ACHN (cell line): ENCODE data around the gene TBCD.
A peak's percentile ranks its signal among the peaks of the same experiment; 100 is the strongest.

Experiments used
- DNase-seq: peaks from one replicate; pipeline ENCODE4 v3.0.0-alpha.2; 2015
- in situ Hi-C: cut with HindIII; loops from 2 replicates; pipeline ENCODE4 v1.10.0; 2017; ENCODE audit warnings: low sequenced_read_pairs, low pct_ligation_motif_present, low pct_unique_long_range_greater_than_20kb

TBCD gene

GRCh38 chr17:82817947-82818346 lies 66.1 kb downstream of the TBCD start:
- no peak for DNase-seq
- in situ Hi-C loops: no loop called here

GRCh38 chr17:82820278-82821251 lies 68.7 kb downstream of the TBCD start:
- no peak for DNase-seq
- in situ Hi-C loops: no loop called here

DNA sequence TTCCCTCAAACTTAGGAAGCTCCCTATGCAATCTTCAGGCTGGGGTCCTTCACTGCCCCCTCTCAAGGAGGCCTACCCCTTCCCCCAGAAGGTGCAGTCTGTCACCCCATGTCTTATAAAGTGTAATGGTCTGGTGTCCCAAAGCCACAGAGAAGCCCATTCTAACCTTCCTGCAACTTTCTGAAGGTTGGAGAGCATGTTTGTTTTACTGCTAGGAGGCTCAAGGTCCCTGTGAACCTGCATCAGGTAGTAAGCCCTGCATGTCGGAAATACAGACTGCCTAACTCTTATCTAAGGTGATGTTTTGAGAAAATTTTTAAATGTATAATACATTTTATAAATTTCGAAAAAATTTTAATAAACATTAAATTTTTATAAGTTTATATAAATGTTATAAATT lies 69.7 kb downstream of the TBCD start:
- in situ Hi-C loops: no loop called here

DNA sequence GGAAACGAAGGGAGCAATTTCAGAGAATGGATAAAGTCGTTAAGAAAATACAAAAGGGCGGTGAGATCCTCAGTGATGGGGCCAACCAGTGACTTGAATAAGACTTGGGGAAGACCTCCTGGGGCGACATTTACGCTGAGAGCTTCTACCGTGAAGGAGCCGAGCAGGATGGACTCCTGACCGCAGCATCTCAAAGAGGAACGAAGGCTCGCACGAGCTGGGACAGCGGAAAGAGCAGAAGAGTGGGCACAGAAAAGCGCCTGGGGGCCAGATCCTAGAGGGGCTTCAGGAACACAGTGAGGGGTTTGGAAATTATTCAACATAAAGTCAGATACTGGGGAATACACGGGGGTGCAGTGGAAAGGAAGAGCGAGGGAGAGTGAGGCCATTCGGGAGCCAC lies 70.4 kb downstream of the TBCD start:
- in situ Hi-C loops: no loop called here
- DNase-seq: no peak

More for the DNA sequence above, 69.7 kb downstream of the TBCD start:
- DNase-seq: no peak

- in situ Hi-C loops: no loop called here
- peak; percentile 9 for DNase-seq
Observed at GRCh38 chr17:82823004-82823403, 71.1 kb downstream of the TBCD start.

DNA sequence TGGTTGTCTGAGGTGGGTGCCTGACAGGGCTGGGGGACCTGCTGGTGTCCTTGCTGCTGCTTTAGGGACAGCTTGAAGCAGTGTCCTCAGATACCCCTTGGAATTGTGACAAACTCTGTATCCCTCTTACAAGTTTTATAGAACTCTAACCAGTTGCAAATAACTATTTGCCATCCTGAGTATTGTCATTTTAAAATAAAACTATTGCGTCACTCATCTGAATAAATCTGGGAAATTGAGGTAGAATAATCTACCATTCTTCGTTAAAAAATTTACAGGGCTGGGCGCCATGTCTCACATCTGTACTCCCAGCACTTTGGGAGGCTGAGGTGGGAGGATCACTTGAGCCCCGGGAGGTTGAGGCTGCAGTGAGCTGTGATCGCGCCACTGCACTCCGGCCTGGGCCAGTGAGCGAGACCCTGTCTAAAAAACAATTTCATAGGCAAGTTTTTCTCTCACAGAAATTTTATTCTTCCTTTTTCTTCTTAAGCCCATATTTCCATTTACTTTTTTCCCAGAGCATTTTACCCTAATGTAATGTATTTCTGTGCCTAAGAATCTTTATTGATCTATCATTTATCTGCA lies 73.8 kb downstream of the TBCD start:
- in situ Hi-C loops: no loop called here
- DNase-seq: no peak

DNA sequence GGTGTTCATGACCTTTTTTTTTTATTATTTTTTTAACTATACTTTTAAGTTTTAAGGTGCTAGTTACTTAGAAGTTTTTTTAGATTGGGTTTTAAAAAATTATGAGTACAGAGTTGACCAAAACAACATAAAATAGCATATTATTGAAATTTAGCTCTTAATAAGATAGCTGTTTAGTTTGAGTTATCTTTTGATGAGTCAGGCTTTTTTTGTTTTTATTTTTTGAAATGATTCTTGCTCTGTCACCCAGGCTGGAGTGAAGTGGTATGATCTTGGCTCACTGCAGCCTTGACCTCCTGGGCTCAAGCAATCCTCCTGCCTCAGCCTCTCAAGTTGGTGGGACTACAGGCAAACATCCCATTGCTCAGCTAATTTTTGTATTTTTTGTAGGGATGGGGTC lies 74.3 kb downstream of the TBCD start:
- no peak for DNase-seq
- in situ Hi-C loops: no loop called here

- in situ Hi-C loops: no loop called here
- DNase-seq: no peak
Observed at GRCh38 chr17:82826956-82827355, 75.1 kb downstream of the TBCD start.

DNA sequence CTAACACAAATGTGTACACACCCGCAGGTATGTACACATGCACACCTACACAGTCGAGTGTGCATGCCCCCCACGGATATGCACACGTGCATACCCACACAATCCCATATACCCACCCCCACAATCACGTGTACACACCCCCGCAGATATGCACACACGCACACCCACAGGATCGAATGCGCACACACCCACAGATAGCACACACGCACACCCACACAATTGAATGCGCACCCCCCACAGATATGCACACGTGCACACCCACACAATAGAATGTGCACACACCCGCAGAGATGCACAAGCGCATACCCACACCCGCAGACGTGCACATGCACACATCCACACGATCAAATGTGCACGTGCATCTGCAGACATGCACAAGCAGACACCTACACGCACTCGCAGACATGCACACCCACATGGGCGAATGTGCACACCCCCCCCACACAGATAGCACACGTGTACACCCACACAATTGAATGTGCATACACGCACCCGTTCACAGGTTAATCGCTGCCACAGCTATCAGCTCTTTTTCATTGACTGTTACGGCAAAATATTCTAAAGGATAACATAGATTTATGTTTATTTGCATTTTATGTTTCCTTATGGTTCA lies 77.1 kb downstream of the TBCD start:
- in situ Hi-C loops: no loop called here
- no peak for DNase-seq

DNA sequence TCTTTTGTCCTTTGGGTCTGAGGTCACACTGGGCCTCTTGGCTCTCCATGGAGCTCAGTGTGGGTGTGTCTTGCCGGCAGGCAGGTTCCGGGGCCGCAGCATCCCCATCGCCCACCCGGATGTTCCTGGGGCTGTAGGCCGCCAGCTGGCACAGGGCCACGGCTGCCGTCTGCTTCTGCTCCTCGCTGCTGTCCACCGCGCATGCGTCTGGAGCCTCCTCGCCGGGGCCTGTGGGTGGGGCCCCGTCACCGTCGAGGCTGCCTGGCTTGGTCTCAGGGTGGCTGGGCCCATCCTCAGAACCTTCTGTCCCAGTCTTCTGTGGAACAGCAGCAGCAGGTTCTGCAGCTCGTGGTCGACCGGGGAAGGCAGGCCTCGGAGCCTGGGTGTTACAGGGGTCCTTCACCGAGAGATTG lies 78.4 kb downstream of the TBCD start:
- DNase-seq: no peak
- in situ Hi-C loops: no loop called here

- DNase-seq: no peak
- in situ Hi-C loops: no loop called here
Observed at GRCh38 chr17:82831041-82831817, 79.4 kb downstream of the TBCD start.

GRCh38 chr17:82831818-82832200 lies 79.9 kb downstream of the TBCD start:
- in situ Hi-C loops: no loop called here
- DNase-seq: no peak

DNA sequence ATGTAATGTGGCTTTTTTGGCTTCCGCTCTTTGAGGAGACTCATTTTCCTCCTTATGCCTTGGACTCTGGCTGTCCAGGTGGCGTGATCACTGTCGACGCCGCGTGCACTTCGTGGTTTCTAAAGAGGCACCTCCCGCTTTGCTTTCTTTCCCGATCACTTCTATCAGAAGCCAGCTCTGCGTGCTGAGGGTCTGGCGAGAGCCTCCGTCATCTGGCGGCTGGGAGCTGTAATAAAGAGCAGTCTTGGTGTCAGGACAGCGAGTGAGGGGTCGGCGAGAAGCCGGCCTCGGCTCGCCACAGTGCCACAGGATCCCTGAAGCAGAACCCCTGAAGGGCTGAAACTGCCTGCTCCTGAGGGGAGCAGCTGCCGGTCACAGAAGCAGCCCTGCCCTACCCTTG lies 80.5 kb downstream of the TBCD start:
- in situ Hi-C loops: no loop called here
- no peak for DNase-seq

- DNase-seq: no peak
- in situ Hi-C loops: no loop called here
Observed at GRCh38 chr17:82832881-82833475, 81.1 kb downstream of the TBCD start.

- DNase-seq: no peak
- in situ Hi-C loops: no loop called here
Observed at GRCh38 chr17:82835122-82835521, 83.3 kb downstream of the TBCD start.

DNA sequence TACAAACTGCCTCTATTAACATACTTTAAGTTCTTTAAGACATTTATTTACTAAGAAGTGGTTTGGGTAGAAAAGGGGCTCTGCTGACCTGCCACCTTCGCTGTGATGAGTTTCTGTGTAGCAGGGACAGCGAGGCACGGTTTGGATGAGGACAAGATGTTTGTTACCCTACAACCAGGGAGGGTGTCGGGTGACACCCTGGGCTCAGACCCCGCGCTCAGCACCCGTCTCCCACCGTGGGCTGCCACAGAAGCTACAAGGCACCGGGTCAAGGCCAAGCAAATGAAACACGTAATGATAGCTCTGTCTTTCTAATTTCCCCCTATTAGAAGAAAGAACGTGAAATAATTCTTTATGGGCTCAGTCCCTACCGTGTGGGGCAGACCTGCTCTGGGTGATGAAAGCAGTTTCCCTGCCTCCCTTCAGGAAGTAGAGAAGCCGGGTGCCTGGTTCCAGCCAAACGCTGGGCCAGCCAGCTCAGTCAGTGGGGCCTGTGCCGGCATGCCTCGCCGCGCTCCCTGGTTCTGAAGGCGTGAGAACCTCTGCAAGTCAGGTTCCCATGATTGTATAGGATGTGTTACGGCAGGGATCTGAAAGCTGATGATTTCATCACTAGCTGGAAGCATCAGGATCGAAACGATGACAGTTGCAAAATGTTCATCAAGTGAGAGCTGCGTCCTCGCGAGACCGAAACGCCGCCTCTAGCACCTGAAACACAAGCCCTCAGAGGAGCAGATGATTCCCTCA lies 84.1 kb downstream of the TBCD start:
- DNase-seq: no peak
- in situ Hi-C loops: no loop called here

- DNase-seq: no peak
- in situ Hi-C loops: no loop called here
Observed at GRCh38 chr17:82836823-82837357, 85.0 kb downstream of the TBCD start.
